Mesenchymal stem cell (in vitro differentiated cells and primary cell): ENCODE results near the gene DPP10.

Experiments
- DNase-seq: peaks from one replicate; pipeline ENCODE4 v3.0.0-alpha.2; 2013
- H2AFZ ChIP-seq: one replicate; pipeline ENCODE4 v1.6.1; 2013; ENCODE audit warnings: low read depth, mild to moderate bottlenecking, control low read depth, inconsistent platforms, low read length, moderate library complexity
- H2AK5ac ChIP-seq: 2 replicates; pipeline ENCODE4 v1.6.1; 2013; ENCODE audit warnings: low read length, moderate library complexity, mild to moderate bottlenecking, inconsistent platforms; ENCODE audit not compliant: severe bottlenecking
- H2BK120ac ChIP-seq: one replicate; pipeline ENCODE4 v1.6.1; 2013; ENCODE audit warnings: low read depth, mild to moderate bottlenecking, inconsistent platforms, low read length, moderate library complexity
- H2BK12ac ChIP-seq, 2 experiments: one replicate each; pipeline ENCODE4 v1.6.1; 2013; ENCODE audit warnings: inconsistent platforms in 2 of 2, low read length in 2 of 2, mild to moderate bottlenecking in 2 of 2, moderate library complexity in 2 of 2, control low read depth in 1 of 2
- H2BK15ac ChIP-seq: one replicate; pipeline ENCODE4 v1.6.1; 2013; ENCODE audit warnings: mild to moderate bottlenecking, low read depth, inconsistent platforms; ENCODE audit not compliant: poor library complexity, severe bottlenecking
- H2BK5ac ChIP-seq: 2 replicates; pipeline ENCODE4 v1.6.1; 2013; ENCODE audit warnings: low read depth, mild to moderate bottlenecking, low read length, control low read depth, inconsistent platforms; ENCODE audit not compliant: poor library complexity, severe bottlenecking
- H3K14ac ChIP-seq, 2 experiments: one replicate each; pipeline ENCODE4 v1.6.1; 2013; ENCODE audit warnings: inconsistent platforms in 2 of 2, low read length in 2 of 2, control low read depth in 1 of 2, mild to moderate bottlenecking in 1 of 2, moderate library complexity in 1 of 2
- H3K18ac ChIP-seq, 2 experiments: one replicate each; pipeline ENCODE4 v1.6.1; 2013; ENCODE audit warnings: inconsistent platforms in 2 of 2, low read length in 2 of 2, control low read depth in 1 of 2, low read depth in 1 of 2, mild to moderate bottlenecking in 1 of 2
- H3K23ac ChIP-seq, 2 experiments: one replicate each; pipeline ENCODE4 v1.6.1; 2013; ENCODE audit warnings: inconsistent platforms in 2 of 2, low read length in 2 of 2, mild to moderate bottlenecking in 2 of 2, moderate library complexity in 2 of 2, control low read depth in 1 of 2
- H3K27ac ChIP-seq: 2 replicates; pipeline ENCODE4 v1.5.1; 2013; ENCODE audit warnings: mild to moderate bottlenecking, moderate library complexity, low read length, control low read depth, inconsistent platforms; ENCODE audit not compliant: poor library complexity, severe bottlenecking
- H3K27me3 ChIP-seq, 2 experiments: 2 replicates each; pipeline versions ENCODE4 v1.6.1 to v1.7.0; 2013; ENCODE audit warnings: low read length in 2 of 2, mild to moderate bottlenecking in 2 of 2, moderate library complexity in 2 of 2, control low read depth in 1 of 2, inconsistent platforms in 1 of 2; ENCODE audit not compliant: control insufficient read depth in 1 of 2, insufficient read depth in 1 of 2
- H3K36me3 ChIP-seq, 2 experiments: 2 replicates each; pipeline versions ENCODE4 v1.6.1 to v1.7.0; 2013; ENCODE audit warnings: low read length in 2 of 2, control low read depth in 1 of 2, inconsistent platforms in 1 of 2, low read depth in 1 of 2, mild to moderate bottlenecking in 1 of 2; ENCODE audit not compliant: insufficient read depth in 2 of 2, control insufficient read depth in 1 of 2
- H3K4ac ChIP-seq, 2 experiments: one replicate each; pipeline ENCODE4 v1.6.1; 2013; ENCODE audit warnings: inconsistent platforms in 2 of 2, low read length in 2 of 2, mild to moderate bottlenecking in 2 of 2, moderate library complexity in 2 of 2, control low read depth in 1 of 2, low read depth in 1 of 2
- H3K4me1 ChIP-seq: 2 replicates; pipeline ENCODE4 v1.6.1; 2013; ENCODE audit warnings: low read depth, low read length, control low read depth; ENCODE audit not compliant: control insufficient read depth, insufficient read depth
- H3K4me2 ChIP-seq: 2 replicates; pipeline ENCODE4 v1.6.1; 2013; ENCODE audit warnings: low read length, mild to moderate bottlenecking, inconsistent platforms; ENCODE audit not compliant: poor library complexity, severe bottlenecking
- H3K4me3 ChIP-seq, 2 experiments: 2 replicates each; pipeline versions ENCODE4 v1.5.1 to v1.7.0; 2013; ENCODE audit warnings: low read length in 2 of 2, mild to moderate bottlenecking in 2 of 2, control low read depth in 1 of 2, low read depth in 1 of 2; ENCODE audit not compliant: insufficient read depth in 1 of 2
- H3K79me1 ChIP-seq: replicated peaks from 2 replicates; pipeline ENCODE4 v1.6.1; 2013; ENCODE audit warnings: mild to moderate bottlenecking, control low read depth, low read length, inconsistent platforms; ENCODE audit not compliant: poor library complexity, severe bottlenecking
- H3K9ac ChIP-seq: 2 replicates; pipeline ENCODE4 v1.7.0; 2013; ENCODE audit warnings: mild to moderate bottlenecking, low read length, moderate library complexity
- H3K9me3 ChIP-seq: 2 replicates; pipeline ENCODE4 v1.7.0; 2013; ENCODE audit warnings: mild to moderate bottlenecking, low read length; ENCODE audit not compliant: control insufficient read depth
- H4K8ac ChIP-seq: one replicate; pipeline ENCODE4 v1.6.1; 2013; ENCODE audit warnings: inconsistent platforms, mild to moderate bottlenecking, low read length, moderate library complexity
- H4K91ac ChIP-seq: one replicate; pipeline ENCODE4 v1.6.1; 2013; ENCODE audit warnings: mild to moderate bottlenecking, low read length, inconsistent platforms
- whole genome bisulfite sequencing: methylation state at CpG from one replicate; pipeline ENCODE4 v1.1.7; 2013; ENCODE audit warnings: mixed read lengths; 5-methylcytosine and 5-hydroxymethylcytosine counted together

Gene DPP10

DNA sequence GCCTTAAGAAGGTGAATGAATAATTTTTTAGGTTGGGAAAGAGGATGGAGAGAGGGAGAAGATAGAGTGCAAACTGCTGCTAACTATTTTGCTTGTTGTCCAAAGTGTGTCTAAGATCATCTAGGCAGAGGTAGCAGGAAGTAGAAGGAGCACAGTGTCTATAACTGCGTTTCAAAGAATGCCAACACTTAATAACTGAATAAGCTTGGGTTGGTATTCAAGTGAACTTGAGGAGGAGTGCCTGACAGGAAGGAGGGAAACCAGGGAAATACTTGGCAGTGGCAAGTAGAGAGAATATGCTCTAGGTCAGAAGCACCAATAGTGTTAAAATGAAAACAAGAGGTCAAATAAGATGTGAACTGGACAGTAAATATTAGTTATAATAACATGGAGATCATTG lies 155.9 kb downstream of the DPP10 start:
- WGBS = 72% methylated on average over 1 of the region's 1 CpG
- no peak for DNase-seq

DNA sequence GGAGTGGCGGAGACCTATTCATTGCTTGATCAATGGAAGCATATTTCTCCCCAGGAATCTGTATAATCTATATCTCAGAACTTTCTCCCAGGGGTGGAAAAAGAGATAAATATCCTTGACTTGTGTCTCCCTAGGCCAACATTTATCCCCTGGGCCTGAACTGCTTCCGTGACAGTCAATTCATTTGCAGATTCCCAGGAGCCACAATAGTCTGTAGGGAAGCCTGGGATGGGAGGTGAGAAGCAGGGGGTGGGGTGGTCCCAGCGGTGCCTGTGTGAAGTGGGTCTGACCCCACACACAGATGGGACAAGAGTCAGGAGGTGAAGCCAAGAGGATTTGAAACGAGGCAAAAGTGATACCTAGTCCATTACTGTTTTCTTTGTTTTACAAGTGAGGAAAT lies 166.8 kb downstream of the DPP10 start:
- H3K4me1 ChIP-seq = no peaks in the 10 kb centered on the region

More for the DNA sequence above, 155.9 kb downstream of the DPP10 start:
- Histone ChIP-seq H3K9me3 (no peaks in the 10 kb centered on the region), H3K18ac (no peak overlapping the region), H3K4me3 (no peak overlapping the region), H3K23ac (no peak overlapping the region), H2BK12ac (no peak overlapping the region), H2BK15ac (no peak overlapping the region), H2AFZ (no peak overlapping the region), H3K27ac (no peak overlapping the region), H3K36me3 (no peaks in the 10 kb centered on the region), H3K27me3 (no peaks in the 10 kb centered on the region), H3K14ac (no peak overlapping the region), H2BK5ac (no peak overlapping the region), H2AK5ac (no peak overlapping the region), H2BK120ac (no peak overlapping the region), H3K4me2 (no peak overlapping the region), H3K79me1 (no peaks in the 10 kb centered on the region), H4K8ac (no peak overlapping the region), H4K91ac (no peak overlapping the region), H3K4ac (no peak overlapping the region), H3K9ac (no peak overlapping the region), H3K4me1 (no peaks in the 10 kb centered on the region)

DNA sequence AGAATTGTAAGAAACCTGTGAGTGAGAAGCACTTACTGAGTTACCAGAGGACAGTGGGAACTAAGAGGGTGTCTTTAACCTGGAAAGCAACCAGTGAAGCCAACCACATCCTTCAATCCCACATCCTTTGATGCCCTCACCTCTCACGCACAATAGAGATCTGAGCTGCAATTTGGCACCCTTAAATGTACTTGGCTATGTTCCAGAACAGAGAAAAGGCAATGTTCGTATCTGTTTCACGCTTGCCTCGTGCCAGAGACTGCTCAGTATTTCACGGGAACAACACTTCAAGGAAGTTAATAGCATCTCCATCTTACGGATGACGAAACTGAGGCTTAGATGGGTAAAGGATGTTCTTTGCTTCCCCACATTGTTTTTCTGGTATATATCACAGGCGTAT lies 167.4 kb downstream of the DPP10 start:
- Histone ChIP-seq H3K4ac (no peak overlapping the region), H2BK12ac (no peak overlapping the region), H3K18ac (no peak overlapping the region), H3K27ac (no peak overlapping the region), H3K27me3 (no peaks in the 10 kb centered on the region), H4K8ac (no peak overlapping the region), H3K4me2 (no peak overlapping the region), H2BK120ac (no peak overlapping the region), H4K91ac (no peak overlapping the region), H3K4me3 (no peak overlapping the region), H2BK15ac (no peak overlapping the region), H3K9ac (no peak overlapping the region), H3K4me1 (no peaks in the 10 kb centered on the region), H2BK5ac (no peak overlapping the region), H3K79me1 (no peaks in the 10 kb centered on the region), H3K9me3 (no peaks in the 10 kb centered on the region), H2AFZ (no peak overlapping the region), H3K23ac (no peak overlapping the region), H3K14ac (no peak overlapping the region), H2AK5ac (no peak overlapping the region), H3K36me3 (no peaks in the 10 kb centered on the region)
- DNase-seq = no peak
- 88% methylated on average over 7 of the region's 8 CpGs for WGBS

More for the DNA sequence above, 166.8 kb downstream of the DPP10 start:
- Histone ChIP-seq H3K9ac (no peak overlapping the region), H2BK5ac (no peak overlapping the region), H3K27ac (no peak overlapping the region), H2BK120ac (no peak overlapping the region), H3K14ac (no peak overlapping the region), H2BK15ac (no peak overlapping the region), H2AK5ac (no peak overlapping the region), H4K91ac (no peak overlapping the region), H3K4me3 (no peak overlapping the region), H2BK12ac (no peak overlapping the region), H3K4me2 (no peak overlapping the region), H3K36me3 (no peaks in the 10 kb centered on the region), H3K4ac (no peak overlapping the region), H3K27me3 (no peaks in the 10 kb centered on the region), H2AFZ (no peak overlapping the region), H3K9me3 (no peaks in the 10 kb centered on the region), H3K23ac (no peak overlapping the region), H3K18ac (no peak overlapping the region), H4K8ac (no peak overlapping the region), H3K79me1 (no peaks in the 10 kb centered on the region)
- DNase-seq = no peak
- WGBS = 50% methylated on average over 2 of the region's 4 CpGs

DNA sequence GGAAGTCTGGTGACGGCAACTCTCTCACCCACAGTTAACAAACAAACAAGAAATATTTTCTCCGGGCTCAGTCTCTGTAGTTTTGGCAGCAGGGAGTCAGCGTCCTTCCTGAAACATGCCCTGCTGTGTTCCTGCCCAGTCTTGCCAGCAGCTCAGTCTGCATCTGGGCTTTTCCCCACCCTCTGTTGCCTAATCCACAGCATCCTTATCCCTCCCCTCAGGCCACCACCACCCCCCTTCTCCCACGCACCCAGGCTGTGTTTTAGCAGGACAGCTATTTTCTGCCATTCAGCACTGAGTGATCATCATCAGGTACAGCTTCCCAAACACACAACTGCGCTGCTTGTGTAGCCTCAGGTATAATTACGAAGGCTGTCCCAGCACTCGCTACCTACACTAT lies 168.2 kb downstream of the DPP10 start:
- Histone ChIP-seq H3K27ac (no peak overlapping the region), H3K27me3 (no peaks in the 10 kb centered on the region), H3K18ac (no peak overlapping the region), H3K9ac (no peak overlapping the region), H4K8ac (no peak overlapping the region), H3K14ac (no peak overlapping the region), H3K4me1 (no peaks in the 10 kb centered on the region), H3K4me2 (no peak overlapping the region), H2BK5ac (no peak overlapping the region), H2BK12ac (no peak overlapping the region), H2BK120ac (no peak overlapping the region), H3K9me3 (no peaks in the 10 kb centered on the region), H3K23ac (no peak overlapping the region), H3K4me3 (no peak overlapping the region), H3K79me1 (no peaks in the 10 kb centered on the region), H2BK15ac (no peak overlapping the region), H3K4ac (no peak overlapping the region), H2AFZ (no peak overlapping the region), H3K36me3 (no peaks in the 10 kb centered on the region), H2AK5ac (no peak overlapping the region), H4K91ac (no peak overlapping the region)
- WGBS = 43% methylated on average over 4 of the region's 7 CpGs
- no peak for DNase-seq
